H9 (cell line): Measurements from ENCODE around the gene LRPAP1. TPM values are rescaled to one million over a fixed set of nuclear protein-coding genes. Genes with fewer than 3 reads are reported as not detected.

ENCODE experiments used
- DNase-seq: peaks from one replicate; pipeline ENCODE4 v3.0.0-alpha.2; 2017
- H2AFZ ChIP-seq: one replicate; pipeline ENCODE4 v1.6.1; 2013; ENCODE audit warnings: mild to moderate bottlenecking, low read length, control low read depth, moderate library complexity
- H2AK5ac ChIP-seq: 2 replicates; pipeline ENCODE4 v1.6.1; 2013; ENCODE audit warnings: low read length, control low read depth, mixed read lengths; ENCODE audit not compliant: insufficient read length
- H2BK120ac ChIP-seq: one replicate; pipeline ENCODE4 v1.6.1; 2013; ENCODE audit warnings: low read depth, mild to moderate bottlenecking, low read length, control low read depth, inconsistent platforms; ENCODE audit not compliant: poor library complexity, severe bottlenecking
- H2BK12ac ChIP-seq: 2 replicates; pipeline ENCODE4 v1.6.1; 2013; ENCODE audit warnings: low read length, control low read depth, mixed read lengths, low read depth; ENCODE audit not compliant: insufficient read length
- H2BK15ac ChIP-seq: 2 replicates; pipeline ENCODE4 v1.6.1; 2013; ENCODE audit warnings: low read depth, low read length, control low read depth
- H2BK20ac ChIP-seq: one replicate; pipeline ENCODE4 v1.6.1; 2013; ENCODE audit warnings: low read depth, mild to moderate bottlenecking, low read length, control low read depth, inconsistent platforms; ENCODE audit not compliant: poor library complexity, severe bottlenecking
- H2BK5ac ChIP-seq: 2 replicates; pipeline ENCODE4 v1.6.1; 2013; ENCODE audit warnings: low read length, control low read depth, mixed read lengths; ENCODE audit not compliant: insufficient read length
- H3K14ac ChIP-seq: 2 replicates; pipeline ENCODE4 v1.6.1; 2013; ENCODE audit warnings: low read length, control low read depth; ENCODE audit not compliant: insufficient read depth
- H3K18ac ChIP-seq: 2 replicates; pipeline ENCODE4 v1.6.1; 2013; ENCODE audit warnings: low read depth, mild to moderate bottlenecking, mixed read lengths, low read length, control low read depth; ENCODE audit not compliant: insufficient read length
- H3K23ac ChIP-seq: 2 replicates; pipeline ENCODE4 v1.6.1; 2013; ENCODE audit warnings: low read length, control low read depth, mixed read lengths, low read depth; ENCODE audit not compliant: insufficient read length
- H3K23me2 ChIP-seq: 2 replicates; pipeline ENCODE4 v1.6.1; 2013; ENCODE audit warnings: low read depth, mild to moderate bottlenecking, mixed read lengths, low read length, control low read depth; ENCODE audit not compliant: insufficient read length, poor library complexity, severe bottlenecking
- H3K27ac ChIP-seq: 2 replicates; pipeline ENCODE4 v1.5.1; 2013; ENCODE audit warnings: low read length, control low read depth, mixed read lengths, low read depth; ENCODE audit not compliant: insufficient read length
- H3K27me3 ChIP-seq: 2 replicates; pipeline ENCODE4 v1.6.1; 2013; ENCODE audit warnings: low read length, control low read depth, inconsistent platforms; ENCODE audit not compliant: insufficient read depth
- H3K4ac ChIP-seq: 2 replicates; pipeline ENCODE4 v1.6.1; 2013; ENCODE audit warnings: low read depth, mild to moderate bottlenecking, control low read depth, inconsistent platforms, low read length, moderate library complexity
- H3K4me1 ChIP-seq: 2 replicates; pipeline ENCODE4 v1.6.1; 2013; ENCODE audit warnings: low read length, control low read depth, inconsistent platforms; ENCODE audit not compliant: insufficient read depth
- H3K4me2 ChIP-seq: 2 replicates; pipeline ENCODE4 v1.6.1; 2013; ENCODE audit warnings: low read length, control low read depth, mixed read lengths; ENCODE audit not compliant: insufficient read length, insufficient read depth
- H3K56ac ChIP-seq: 2 replicates; pipeline ENCODE4 v1.6.1; 2013; ENCODE audit warnings: low read depth, mild to moderate bottlenecking, mixed read lengths, low read length, control low read depth; ENCODE audit not compliant: insufficient read length
- H3K79me1 ChIP-seq: 2 replicates; pipeline ENCODE4 v1.6.1; 2013; ENCODE audit warnings: low read depth, mild to moderate bottlenecking, moderate library complexity, low read length, control low read depth, inconsistent platforms; ENCODE audit not compliant: insufficient read depth, poor library complexity, severe bottlenecking
- H3K79me2 ChIP-seq: 2 replicates; pipeline ENCODE4 v1.6.1; 2013; ENCODE audit warnings: low read length, control low read depth, inconsistent platforms; ENCODE audit not compliant: insufficient read depth
- H3K9ac ChIP-seq: 2 replicates; pipeline ENCODE4 v1.6.1; 2013; ENCODE audit warnings: low read length, control low read depth, mixed read lengths; ENCODE audit not compliant: insufficient read length; ENCODE audit errors: extremely low read depth
- H3K9me3 ChIP-seq: one replicate; pipeline ENCODE4 v1.6.1; 2013; ENCODE audit warnings: low read depth, low read length, inconsistent platforms; ENCODE audit not compliant: control insufficient read depth
- H3T11ph ChIP-seq: one replicate; pipeline ENCODE4 v1.6.1; 2013; ENCODE audit warnings: mild to moderate bottlenecking, low read length, control low read depth, inconsistent platforms
- H4K20me1 ChIP-seq: one replicate; pipeline ENCODE4 v1.6.1; 2013; ENCODE audit not compliant: control insufficient read depth, insufficient read length, insufficient read depth
- H4K5ac ChIP-seq: 2 replicates; pipeline ENCODE4 v1.6.1; 2013; ENCODE audit warnings: low read depth, mild to moderate bottlenecking, mixed read lengths, low read length, control low read depth; ENCODE audit not compliant: insufficient read length
- H4K8ac ChIP-seq: replicated peaks from 2 replicates; pipeline ENCODE4 v1.6.1; 2013; ENCODE audit warnings: low read length, control low read depth, mixed read lengths, low read depth; ENCODE audit not compliant: insufficient read length
- H4K91ac ChIP-seq: 2 replicates; pipeline ENCODE4 v1.6.1; 2013; ENCODE audit warnings: low read depth, mild to moderate bottlenecking, moderate library complexity, mixed read lengths, low read length, control low read depth; ENCODE audit not compliant: insufficient read length
- H3K27ac Mint-ChIP-seq, 3 experiments: 2 replicates in 2 of 3; 3 replicates in 1 of 3; pipeline ENCODE4 v1.8.0; 2020 to 2021; ENCODE audit warnings: mixed read lengths in 3 of 3, mild to moderate bottlenecking in 1 of 3, moderate library complexity in 1 of 3
- H3K27me3 Mint-ChIP-seq: 2 replicates; pipeline ENCODE4 v1.8.0; 2021; ENCODE audit warnings: low read depth, mild to moderate bottlenecking, moderate library complexity, mixed read lengths
- H3K36me3 Mint-ChIP-seq, 3 experiments: 2 replicates in 2 of 3; 3 replicates in 1 of 3; pipeline ENCODE4 v1.8.0; 2020 to 2021; ENCODE audit warnings: low read depth in 3 of 3, mixed read lengths in 3 of 3; ENCODE audit not compliant: insufficient read depth in 1 of 3
- H3K4me1 Mint-ChIP-seq, 2 experiments: 2 replicates each; pipeline ENCODE4 v1.8.0; 2020; ENCODE audit warnings: mixed read lengths in 2 of 2
- H3K4me3 Mint-ChIP-seq, 2 experiments: 2 replicates in 1 of 2; 3 replicates in 1 of 2; pipeline ENCODE4 v1.8.0; 2020 to 2021; ENCODE audit warnings: mild to moderate bottlenecking in 2 of 2, mixed read lengths in 2 of 2, moderate library complexity in 1 of 2
- H3K9me3 Mint-ChIP-seq, 2 experiments: 2 replicates in 1 of 2; 3 replicates in 1 of 2; pipeline ENCODE4 v1.8.0; 2020; ENCODE audit warnings: mild to moderate bottlenecking in 2 of 2, mixed read lengths in 2 of 2, moderate library complexity in 1 of 2
- WGBS: extraction: QIAGEN DNeasy Blood & Tissue Kit; methylation state at CpG from one replicate; pipeline ENCODE4 v1.1.7; 2013; ENCODE audit warnings: missing lambda C conversion rate, low lambda C conversion rate, mixed read lengths; ENCODE audit not compliant: insufficient read length; ENCODE audit errors: extremely low coverage; 5-methylcytosine and 5-hydroxymethylcytosine counted together
- total RNA-seq: library from RNA; stranded (reverse); gene quantifications from 2 replicates; pipeline ENCODE4 v1.2.1, GENCODE V29; 2021
- TF ChIP-seq, protein P1 (sequence below): fragments of 200-600 bp; sonication (generic); conservative IDR thresholded peaks from 3 replicates; pipeline ENCODE4 v1.8.0; 2021; ENCODE audit warnings: antibody characterized with exemption, mild to moderate bottlenecking

Gene LRPAP1
- total RNA-seq, 1 experiment from 2014 or later = 85.9 TPM

GRCh38 chr4:3483471-3483921 lies 48.7 kb downstream of the LRPAP1 start:
- H3K9ac ChIP-seq = no peak overlapping the region
- H3K23me2 ChIP-seq = peaks cover 4% of the 10 kb centered on the region
- Mint-ChIP-seq H3K9me3 (no peaks in the 10 kb centered on the region), H3K4me1 (peaks cover 23 to 39% of the 10 kb centered on the region in 2 experiments), H3K4me3 (no peak overlapping the region), H3K27ac (no peak overlapping the region), H3K36me3 (no peaks in the 10 kb centered on the region), H3K27me3 (peaks cover 90% of the 10 kb centered on the region)
- no peak overlapping the region for H2BK12ac ChIP-seq
- H3K27ac ChIP-seq = no peak overlapping the region
- H4K91ac ChIP-seq = no peak overlapping the region
- H2BK15ac ChIP-seq = no peak overlapping the region
- H2AK5ac ChIP-seq = no peak overlapping the region
- no peak overlapping the region for H3K14ac ChIP-seq
- no peak overlapping the region for H2BK5ac ChIP-seq
- DNase-seq = no peak
- no peak overlapping the region for H2BK20ac ChIP-seq
- no peak overlapping the region for H3K4me2 ChIP-seq
- H3K18ac ChIP-seq = no peak overlapping the region
- H2BK120ac ChIP-seq = no peak overlapping the region
- no peak overlapping the region for H4K5ac ChIP-seq
- H3T11ph ChIP-seq = no peak overlapping the region
- H3K4ac ChIP-seq = no peak overlapping the region
- H2AFZ ChIP-seq = no peak overlapping the region
- H3K9me3 ChIP-seq = no peaks in the 10 kb centered on the region
- no peaks in the 10 kb centered on the region for H3K79me2 ChIP-seq
- WGBS = no CpG with 5 or more reads among the region's 23 CpGs
- H3K56ac ChIP-seq = no peak overlapping the region
- peaks cover 10% of the 10 kb centered on the region; the same call in 1 of the 2 replicates for H3K27me3 ChIP-seq
- no peak overlapping the region for H3K23ac ChIP-seq
- no peaks in the 10 kb centered on the region for H4K20me1 ChIP-seq
- peaks cover 4% of the 10 kb centered on the region; the same call in 1 of the 2 replicates for H3K4me1 ChIP-seq
- H4K8ac ChIP-seq = no peak overlapping the region
- TF ChIP-seq, protein P1, sequence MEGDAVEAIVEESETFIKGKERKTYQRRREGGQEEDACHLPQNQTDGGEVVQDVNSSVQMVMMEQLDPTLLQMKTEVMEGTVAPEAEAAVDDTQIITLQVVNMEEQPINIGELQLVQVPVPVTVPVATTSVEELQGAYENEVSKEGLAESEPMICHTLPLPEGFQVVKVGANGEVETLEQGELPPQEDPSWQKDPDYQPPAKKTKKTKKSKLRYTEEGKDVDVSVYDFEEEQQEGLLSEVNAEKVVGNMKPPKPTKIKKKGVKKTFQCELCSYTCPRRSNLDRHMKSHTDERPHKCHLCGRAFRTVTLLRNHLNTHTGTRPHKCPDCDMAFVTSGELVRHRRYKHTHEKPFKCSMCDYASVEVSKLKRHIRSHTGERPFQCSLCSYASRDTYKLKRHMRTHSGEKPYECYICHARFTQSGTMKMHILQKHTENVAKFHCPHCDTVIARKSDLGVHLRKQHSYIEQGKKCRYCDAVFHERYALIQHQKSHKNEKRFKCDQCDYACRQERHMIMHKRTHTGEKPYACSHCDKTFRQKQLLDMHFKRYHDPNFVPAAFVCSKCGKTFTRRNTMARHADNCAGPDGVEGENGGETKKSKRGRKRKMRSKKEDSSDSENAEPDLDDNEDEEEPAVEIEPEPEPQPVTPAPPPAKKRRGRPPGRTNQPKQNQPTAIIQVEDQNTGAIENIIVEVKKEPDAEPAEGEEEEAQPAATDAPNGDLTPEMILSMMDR = no peak
- H3K79me1 ChIP-seq = no peaks in the 10 kb centered on the region
